Small intestine (tissue), 7 donors: Measurements from ENCODE around the gene ARG1. TPM values are rescaled to one million over a fixed set of nuclear protein-coding genes. Genes with fewer than 3 reads are reported as not detected.

Source experiments
- DNase-seq, 2 donors: peaks; one replicate each; pipeline versions ENCODE4 v3.0.0 to v3.0.0-alpha.2; 2013
- FAIRE-seq: peaks from 2 replicates; lab custom pipeline; 2012; peaks lifted over from hg19 to GRCh38; lab: Jason Lieb, UNC
- H3K27ac ChIP-seq, 3 donors: one replicate each; pipeline ENCODE4 v1.5.1; 2013; ENCODE audit warnings: low read length in 2 of 3, mild to moderate bottlenecking in 2 of 3, control low read depth in 1 of 3, inconsistent platforms in 1 of 3, low read depth in 1 of 3, moderate library complexity in 1 of 3
- H3K27me3 ChIP-seq, 3 donors: one replicate each; pipeline ENCODE4 v1.6.1; 2013; ENCODE audit warnings: low read length in 3 of 3, inconsistent platforms in 1 of 3; ENCODE audit not compliant: control insufficient read depth in 3 of 3, insufficient read depth in 3 of 3
- H3K36me3 ChIP-seq, 3 donors: one replicate each; pipeline ENCODE4 v1.6.1; 2013; ENCODE audit warnings: low read length in 3 of 3, inconsistent platforms in 1 of 3, low read depth in 1 of 3, mild to moderate bottlenecking in 1 of 3, moderate library complexity in 1 of 3; ENCODE audit not compliant: control insufficient read depth in 3 of 3, insufficient read depth in 2 of 3
- H3K4me1 ChIP-seq, 3 donors: one replicate each; pipeline ENCODE4 v1.6.1; 2013; ENCODE audit warnings: low read length in 2 of 3, inconsistent platforms in 1 of 3, low read depth in 1 of 3, mild to moderate bottlenecking in 1 of 3, moderate library complexity in 1 of 3; ENCODE audit not compliant: control insufficient read depth in 3 of 3, insufficient read depth in 2 of 3
- H3K4me3 ChIP-seq, 3 donors: one replicate each; pipeline ENCODE4 v1.5.1; 2013; ENCODE audit warnings: low read length in 3 of 3, control low read depth in 1 of 3, inconsistent platforms in 1 of 3, low read depth in 1 of 3, mild to moderate bottlenecking in 1 of 3, moderate library complexity in 1 of 3
- H3K9me3 ChIP-seq, 2 donors: one replicate each; pipeline ENCODE4 v1.6.1; 2013; ENCODE audit warnings: low read depth in 1 of 2, low read length in 1 of 2; ENCODE audit not compliant: control insufficient read depth in 2 of 2, insufficient read depth in 1 of 2
- WGBS, 3 donors: extraction: QIAGEN DNeasy Blood & Tissue Kit; methylation state at CpG; one replicate each; pipeline ENCODE4 v1.1.7; 2013; 5-methylcytosine and 5-hydroxymethylcytosine counted together
- polyA plus RNA-seq, 4 donors: library from polyadenylated mRNA; stranded (reverse) in 3 of 4; unstranded in 1 of 4; fragments of 200-250 nt in 3 of 4; fragments of 120-200 nt in 1 of 4; gene quantifications; one replicate each; pipeline versions ENCODE4 v1.2.1 to v1.2.3, GENCODE V29; 2013
- donor health status: healthy with polysubstance abuse.
- donor health status: control.
- donor health status: control.
- donor health status: Bipolar disorder and iron deficiency.
- donor health status: healthy.

Gene ARG1
- polyA plus RNA-seq, 4 donors = 0.34 to 1.1 (median 0.49) TPM; not detected in 1

DNA sequence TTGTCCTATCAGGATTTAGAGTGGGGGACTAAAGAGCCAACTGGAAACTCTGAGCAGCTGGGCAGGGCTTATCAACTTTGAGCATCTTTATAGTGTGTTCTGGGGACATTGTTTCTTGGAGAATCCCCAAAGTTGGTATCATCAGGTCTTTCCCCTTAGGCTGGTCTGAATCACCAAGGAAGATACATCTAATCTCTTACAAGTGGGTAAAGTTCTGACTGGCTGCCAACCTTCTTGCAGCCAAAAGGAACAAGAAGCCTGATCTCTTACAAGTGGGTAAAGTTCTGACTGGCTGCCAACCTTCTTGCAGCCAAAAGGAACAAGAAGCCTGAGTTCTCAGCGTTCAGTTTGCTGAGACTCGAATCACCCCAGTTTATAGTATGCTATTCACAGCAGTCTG, 56.6 kb downstream of the ARG1 start:
- DNase-seq (no peak), FAIRE-seq (no peak)
- H3K4me3 ChIP-seq = no peak overlapping the region
- peaks cover 2 to 6% (median 3%) of the 10 kb centered on the region in 3 donors for H3K4me1 ChIP-seq
- H3K27me3 ChIP-seq = no peaks in the 10 kb centered on the region
- H3K36me3 ChIP-seq = peaks cover 0 to 2% (median 0%) of the 10 kb centered on the region in 3 donors
- no peaks in the 10 kb centered on the region for H3K9me3 ChIP-seq
- WGBS, 3 donors = 17 to 67% (median 34%) methylated on average over 2 of the region's 2 CpGs
- no peak overlapping the region for H3K27ac ChIP-seq

DNA sequence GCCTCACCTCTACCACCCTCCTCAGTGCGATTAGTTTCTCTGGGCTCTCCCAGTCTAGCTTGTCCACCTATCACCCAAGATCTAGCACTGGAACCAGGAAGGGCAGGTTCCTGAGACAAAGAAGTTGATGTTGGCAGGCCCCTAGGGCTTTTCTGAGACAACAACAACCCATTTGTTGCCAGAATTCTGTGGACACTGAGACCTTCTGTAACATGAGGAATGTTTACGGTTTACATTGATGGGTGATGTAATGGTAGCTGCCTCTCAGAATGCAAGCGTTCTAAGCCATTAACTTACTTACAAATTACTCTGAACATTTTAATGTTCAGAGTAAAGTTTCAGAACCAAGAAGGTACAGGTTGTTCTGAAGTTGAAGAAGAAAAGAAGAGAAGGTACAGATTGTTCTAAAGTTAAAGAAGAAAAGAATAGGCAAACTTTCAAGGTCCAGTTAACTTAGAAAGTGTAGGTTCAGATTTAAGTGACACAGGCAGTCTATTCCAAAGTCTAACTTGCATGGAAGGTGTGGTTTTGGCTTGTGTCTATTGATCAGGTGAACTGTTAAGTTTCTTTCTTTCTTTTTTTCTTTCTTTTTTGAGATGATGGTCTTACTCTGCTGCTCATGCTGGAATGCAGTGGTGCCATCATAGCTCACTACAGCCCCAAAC, 58.7 kb downstream of the ARG1 start:
- peak overlapping the region in 2 of 3 donors; percentile 48 to 60 for H3K27ac ChIP-seq
- H3K4me3 ChIP-seq = no peak overlapping the region
- no peaks in the 10 kb centered on the region for H3K27me3 ChIP-seq
- FAIRE-seq (no peak), DNase-seq (peak; percentile 36 to 68)
- peaks cover 0 to 2% (median 0%) of the 10 kb centered on the region in 3 donors for H3K36me3 ChIP-seq
- H3K4me1 ChIP-seq = peaks cover 2 to 22% (median 3%) of the 10 kb centered on the region in 3 donors
- WGBS, 3 donors = 80 to 90% (median 83%) methylated on average over 3 of the region's 3 CpGs
- H3K9me3 ChIP-seq = no peaks in the 10 kb centered on the region

Other genes starting within 250 kb of the ARG1 start
- 10 to 100 TPM in 2 of 4 donors, 1 to 10 TPM in 2; 8.1 to 41.2 (median 13.6) TPM for gene MED23, start 55.0 kb downstream of the ARG1 start, polyA plus RNA-seq
- gene ENPP3, start 64.1 kb downstream of the ARG1 start, polyA plus RNA-seq = 10 to 100 TPM in 1 of 4 donors, 1 to 10 TPM in 2, under 1 TPM in 1; 0.57 to 53.0 (median 7.2) TPM
- under 1 TPM in 1 of 4 donors, not detected in 3; 0.30 TPM for gene OR2A4, start 128.2 kb downstream of the ARG1 start, polyA plus RNA-seq
- under 1 TPM in 1 of 4 donors, not detected in 3; 0.61 TPM for gene CTAGE9, start 137.8 kb downstream of the ARG1 start, polyA plus RNA-seq
- gene ENPP1, start 234.8 kb downstream of the ARG1 start, polyA plus RNA-seq = 10 to 100 TPM in 1 of 4 donors, 1 to 10 TPM in 1, under 1 TPM in 2; 0.57 to 11.4 (median 1.1) TPM